Left colon (tissue), 2 donors: ENCODE measurements around the gene C1orf159. TPM values are rescaled to one million over a fixed set of nuclear protein-coding genes. Genes with fewer than 3 reads are reported as not detected.
A peak's percentile ranks its signal among the peaks of the same experiment; 100 is the strongest.
"Not testable (repeated sequence)": the region's sequence is repeated elsewhere in the genome, so short reads cannot be mapped to it uniquely, and the experiment has no call there.

Source experiments
- ATAC-seq: fragments of 200-7000 bp; cut with Tn5 transposase; one replicate; pipeline ENCODE4 v1.9.1; 2020; ENCODE audit warnings: mild to moderate bottlenecking, moderate library complexity
- DNase-seq, 2 donors: peaks; one replicate each; pipeline ENCODE4 v3.0.0-alpha.2; 2020
- intact Hi-C, 2 donors: fragments of 100-400 bp; cut with DNase I in 1 of 2; cut with micrococcal nuclease in 1 of 2; formaldehyde crosslinking; loops; one replicate each; pipeline versions ENCODE4 v1.11.2 to v1.14.0; 2022; cut with DNase I, micrococcal nuclease
- long read RNA-seq: library from polyadenylated mRNA; unstranded; transcript quantifications from one replicate; pipeline ENCODE4 v2.0.0, GENCODE V29; 2021
- total RNA-seq, 2 donors: library from RNA; stranded (reverse); fragmentation: NEBNext Ultra II Directional; extraction: Animal tissue kit (Norgen Biotek cat#: 25700); gene quantifications; one replicate each; pipeline ENCODE4 v1.2.1, GENCODE V29; 2021
- donor health status: DM: no; HTN: no; CAD: no.
- donor health status: DM: yes; HTN: yes; CAD: no.

C1orf159 gene
- total RNA-seq = 10 to 100 TPM; 17.6 to 28.6 TPM
- long read RNA-seq, partial matches to known transcripts = 19 of 24 reads
- long read RNA-seq, other reads (novel, unspliced or antisense) = 1 of 24 reads

DNA sequence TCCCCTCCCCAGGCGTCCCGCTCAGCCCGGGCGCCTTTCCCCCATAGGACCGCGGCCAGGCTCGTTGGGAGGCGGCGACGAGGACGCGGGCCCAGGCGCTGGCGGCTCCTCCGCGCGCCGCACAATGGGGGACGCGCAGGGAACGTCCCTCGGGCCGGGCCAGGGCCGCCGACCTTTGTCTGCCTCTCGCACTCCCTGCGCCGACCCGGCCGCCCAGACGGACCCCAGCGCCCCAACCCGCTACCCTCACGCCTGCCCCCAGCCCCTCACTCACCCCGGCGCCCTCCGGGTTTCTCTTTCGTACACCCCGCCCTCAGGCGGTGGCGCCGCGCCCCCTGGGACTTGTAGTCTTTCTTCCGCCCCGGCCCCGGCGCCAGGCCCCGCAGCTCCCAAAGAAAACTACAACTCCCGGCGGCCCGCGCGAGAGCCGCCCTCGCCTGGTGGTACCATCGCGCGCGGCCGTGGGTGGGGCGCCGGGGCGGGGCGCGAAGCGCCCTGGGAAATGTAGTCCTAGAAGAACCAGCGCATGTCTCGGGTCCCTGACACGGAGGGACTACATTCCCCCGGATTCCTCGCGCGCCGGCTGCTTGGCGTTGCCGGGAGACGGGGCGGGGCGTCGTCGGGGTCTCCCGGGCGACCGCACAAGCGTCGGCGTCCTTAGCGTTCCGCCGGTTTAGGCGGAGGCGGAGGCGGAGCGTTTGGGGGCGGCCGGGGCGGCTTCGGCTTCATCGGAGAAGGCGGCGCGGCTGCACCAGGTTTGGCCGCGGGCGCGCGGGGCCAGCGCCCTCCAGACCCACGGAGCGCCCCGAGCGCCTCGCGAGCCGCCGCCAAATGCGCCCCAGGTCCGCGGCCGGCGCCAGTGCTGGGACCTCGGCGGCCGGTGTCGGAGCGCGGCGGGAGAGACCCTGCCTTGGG lies at the start of gene C1orf159:
Gene C1orf159 (minus strand): TSS at position 304 of the 915 bp plus-strand sequence. CDS start 24,546 bp downstream, outside the sequence.
- ATAC-seq (peak; percentile 95), DNase-seq (peak; percentile 98 to 99)
- intact Hi-C loops = loop anchor here in 1 of 2 donors (5.0 kb wide), 1 partner anchor 176 kb away; no protein-coding TSS in a partner anchor

GRCh38 chr1:1165485-1165884 lies 49.6 kb upstream of the C1orf159 start:
- no peak for DNase-seq
- ATAC-seq = no peak
- intact Hi-C loops = no loop called here

GRCh38 chr1:1164701-1165451 lies 49.0 kb upstream of the C1orf159 start:
- intact Hi-C loops = no loop called here
- DNase-seq = no peak
- peak; percentile 5 for ATAC-seq

GRCh38 chr1:1164361-1164700 lies 48.4 kb upstream of the C1orf159 start:
- ATAC-seq = no peak
- DNase-seq = no peak
- intact Hi-C loops = no loop called here

GRCh38 chr1:1163538-1164070 lies 47.7 kb upstream of the C1orf159 start:
- intact Hi-C loops = no loop called here
- no peak for DNase-seq
- ATAC-seq = no peak

DNA sequence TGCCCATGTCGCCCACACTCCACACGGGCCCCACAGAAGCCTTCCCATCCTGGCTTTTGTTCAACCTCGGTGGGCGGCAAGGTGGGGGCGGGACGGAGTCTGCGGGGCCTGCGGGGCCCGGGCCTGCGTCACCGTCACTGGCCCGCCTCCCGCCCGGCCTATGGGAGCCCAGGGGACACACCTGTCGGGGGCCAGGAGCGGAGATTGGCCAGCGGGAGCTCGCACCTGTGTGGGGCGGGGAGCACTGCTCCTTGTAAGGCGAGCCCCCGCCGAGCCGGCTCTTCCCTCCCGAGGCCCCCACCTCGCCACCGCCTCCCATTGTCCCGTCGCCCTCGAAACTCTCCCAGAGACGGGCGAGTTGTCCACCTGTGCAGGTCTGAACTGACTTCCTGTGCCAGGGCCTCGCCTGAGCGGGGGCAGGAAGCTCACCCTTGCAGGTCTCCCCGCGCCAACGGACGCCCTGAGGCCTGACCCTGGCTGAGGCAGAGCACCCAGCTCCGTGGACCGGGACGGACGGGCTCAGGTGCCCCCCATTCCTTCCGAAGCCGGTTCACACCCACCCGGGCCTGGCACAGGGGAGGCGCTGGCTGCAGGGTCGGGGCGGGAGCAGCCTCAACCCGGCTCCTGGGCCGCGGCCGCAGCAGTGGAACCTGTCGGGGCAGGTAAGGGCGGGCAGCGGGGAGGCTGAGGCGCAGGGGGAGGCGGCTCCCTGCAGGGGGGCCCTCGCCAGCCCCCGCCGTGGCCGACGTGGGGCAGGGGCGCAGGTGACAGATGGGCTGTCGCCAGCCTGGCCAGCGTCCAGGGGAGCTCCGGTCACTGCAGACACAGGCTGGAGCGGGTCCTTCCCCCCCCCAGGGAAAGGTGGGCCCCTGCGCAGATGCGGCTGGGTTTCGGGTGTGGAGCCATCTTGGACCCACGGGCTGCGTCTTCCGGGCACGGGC lies 47.0 kb upstream of the C1orf159 start:
- ATAC-seq = peak; percentile 49
- intact Hi-C loops = no loop called here
- DNase-seq = peak; percentile 92 to 96

DNA sequence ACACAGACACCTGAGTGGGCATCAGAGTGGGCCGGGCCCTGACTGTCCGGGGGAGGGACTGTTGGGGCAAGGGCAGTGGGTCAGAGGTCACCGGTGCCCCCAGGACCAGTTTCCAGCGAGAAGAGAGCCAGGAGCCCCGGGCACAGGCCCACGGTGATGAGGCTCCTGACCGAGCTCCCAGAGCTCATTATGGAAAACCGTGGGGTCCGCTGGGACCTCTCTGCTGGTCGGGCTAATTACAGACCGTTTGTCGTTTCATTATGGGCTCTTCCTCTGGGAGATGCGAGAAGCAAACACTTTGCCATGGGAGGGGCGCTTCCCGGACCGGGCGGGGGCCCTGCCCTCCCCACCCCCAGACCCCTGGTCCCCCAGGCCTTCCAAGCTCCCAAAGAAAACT lies 45.8 kb upstream of the C1orf159 start:
- intact Hi-C loops = no loop called here
- DNase-seq = no peak
- no peak for ATAC-seq

DNA sequence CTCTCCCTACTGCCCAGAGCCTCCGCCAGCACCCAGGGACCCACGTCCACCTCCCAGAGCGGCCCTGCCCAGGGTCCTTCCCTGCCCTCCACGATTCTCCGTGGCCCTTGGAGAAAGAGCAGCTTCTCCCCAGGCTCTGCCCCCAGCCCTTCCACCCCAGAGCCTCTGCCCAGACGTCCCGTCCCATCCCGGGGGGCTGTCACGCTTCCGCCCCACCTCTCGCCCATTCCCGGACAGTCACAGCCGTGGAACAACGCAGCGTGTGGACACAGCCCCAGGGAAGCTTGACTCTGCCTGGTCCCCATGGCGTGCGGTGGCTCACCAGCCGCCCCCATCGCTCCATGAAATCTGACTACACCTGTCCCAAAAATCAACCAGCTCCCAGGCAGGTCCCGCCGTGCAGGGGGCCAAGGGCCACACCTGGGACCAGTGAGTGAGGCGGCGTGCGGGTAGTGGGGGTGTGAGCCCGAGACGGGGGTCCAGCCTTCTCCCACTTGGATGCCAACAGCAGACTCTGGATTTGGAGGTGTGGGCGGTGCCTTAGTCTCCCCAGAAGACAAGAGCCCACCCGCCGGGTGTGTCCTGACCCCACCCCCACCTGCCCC lies 45.3 kb upstream of the C1orf159 start:
- ATAC-seq (no peak), DNase-seq (peak in 1 of 2 donors; percentile 49)
- intact Hi-C loops = no loop called here

DNA sequence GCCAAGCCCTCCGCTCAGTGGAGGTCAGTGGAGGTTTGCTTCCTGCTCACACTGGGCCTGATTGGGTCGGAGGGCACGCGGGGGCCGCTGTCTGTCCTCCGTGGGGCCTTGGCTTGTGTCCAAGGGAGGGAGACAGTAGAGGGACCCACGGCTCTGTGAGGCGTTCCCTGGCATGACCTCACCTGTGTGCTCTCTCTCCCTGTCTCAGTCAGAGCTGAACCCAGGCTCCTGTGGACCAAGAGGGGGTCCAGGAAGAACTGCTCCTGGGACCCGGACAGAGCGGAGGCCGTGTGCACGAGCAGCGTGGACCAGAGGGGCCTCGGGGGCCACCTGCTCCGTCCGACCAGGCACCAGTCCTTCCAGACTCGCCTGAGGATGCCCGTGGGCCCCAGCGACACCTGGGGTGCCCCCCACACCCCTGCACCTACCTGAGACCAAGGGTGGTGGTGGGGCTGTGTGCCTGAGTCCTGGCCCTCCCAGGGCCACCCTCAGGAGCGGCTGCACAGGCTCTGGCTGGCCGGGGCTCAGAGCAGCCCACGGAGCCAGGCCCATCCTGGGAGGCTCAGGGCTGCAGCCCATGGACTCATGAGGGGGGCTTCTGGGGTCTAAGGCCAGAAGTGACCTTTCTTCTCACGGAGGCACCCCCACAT lies 44.5 kb upstream of the C1orf159 start:
- ATAC-seq = no peak
- DNase-seq = no peak
- intact Hi-C loops = no loop called here

GRCh38 chr1:1157914-1158710 lies 42.2 kb upstream of the C1orf159 start:
- peak; percentile 87 to 89 for DNase-seq
- intact Hi-C loops = no loop called here
- peak; percentile 54 for ATAC-seq

- intact Hi-C loops = no loop called here
- DNase-seq (peak; percentile 92 to 96), ATAC-seq (peak; percentile 64)
Measured at GRCh38 chr1:1157426-1157913, 41.6 kb upstream of the C1orf159 start.

DNA sequence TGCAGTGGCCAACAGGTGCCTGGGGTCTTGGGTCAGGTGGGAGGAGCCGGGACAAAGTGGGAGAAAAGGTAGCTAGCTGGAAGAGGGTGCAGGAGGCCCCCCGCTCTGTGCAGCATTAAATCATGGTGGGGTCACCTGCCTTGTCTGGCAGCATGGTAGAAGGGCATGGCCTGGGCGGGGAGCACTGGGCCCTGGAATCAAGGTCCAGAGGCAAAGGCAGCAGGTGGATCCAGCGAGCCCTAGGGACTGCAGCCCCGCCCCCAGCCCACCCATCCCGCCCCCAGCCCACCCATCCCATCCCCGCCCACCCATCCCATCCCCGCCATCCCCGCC lies 41.1 kb upstream of the C1orf159 start:
- ATAC-seq = no peak
- peak in 1 of 2 donors; percentile 64 for DNase-seq
- intact Hi-C loops = no loop called here

GRCh38 chr1:1156140-1157032 lies 40.5 kb upstream of the C1orf159 start:
- intact Hi-C loops = no loop called here
- peak in 1 of 2 donors; percentile 28 for DNase-seq
- ATAC-seq = no peak

GRCh38 chr1:1155258-1155657 lies 39.4 kb upstream of the C1orf159 start:
- no peak for ATAC-seq
- intact Hi-C loops = no loop called here
- DNase-seq = no peak

DNA sequence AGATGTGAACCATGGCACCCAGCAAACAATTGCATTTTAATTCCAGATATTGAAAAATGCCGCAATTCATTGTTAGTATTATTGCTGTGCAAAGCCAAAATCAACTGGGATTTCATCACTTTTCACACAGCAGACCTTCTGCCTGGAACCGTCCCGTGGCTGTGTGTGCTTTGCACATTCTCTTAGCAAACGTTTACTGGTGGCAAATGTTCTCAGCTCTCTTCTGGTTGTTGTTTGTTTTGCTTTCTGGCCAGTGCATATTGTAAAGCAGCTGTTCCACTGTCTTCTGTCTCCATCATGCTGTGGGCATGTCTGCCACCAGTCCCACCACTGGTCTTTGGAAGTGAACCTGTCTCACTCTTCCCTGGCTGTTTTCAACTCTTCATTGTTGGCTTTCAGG lies 38.0 kb upstream of the C1orf159 start:
- ATAC-seq (no peak), DNase-seq (no peak)
- intact Hi-C loops = no loop called here

GRCh38 chr1:1153215-1153614 lies 37.3 kb upstream of the C1orf159 start:
- DNase-seq, intact Hi-C loops, ATAC-seq: not testable (repeated sequence)
